Measurements from ENCODE around the gene LRP3. TPM values are rescaled to one million over a fixed set of nuclear protein-coding genes. Genes with fewer than 3 reads are reported as not detected.

The LRP3 gene
- total and polyA plus RNA-seq, 2 donors (not counting 1 experiment from before 2014, with no cell fraction given) = 4.0 to 24.4 TPM

DNA sequence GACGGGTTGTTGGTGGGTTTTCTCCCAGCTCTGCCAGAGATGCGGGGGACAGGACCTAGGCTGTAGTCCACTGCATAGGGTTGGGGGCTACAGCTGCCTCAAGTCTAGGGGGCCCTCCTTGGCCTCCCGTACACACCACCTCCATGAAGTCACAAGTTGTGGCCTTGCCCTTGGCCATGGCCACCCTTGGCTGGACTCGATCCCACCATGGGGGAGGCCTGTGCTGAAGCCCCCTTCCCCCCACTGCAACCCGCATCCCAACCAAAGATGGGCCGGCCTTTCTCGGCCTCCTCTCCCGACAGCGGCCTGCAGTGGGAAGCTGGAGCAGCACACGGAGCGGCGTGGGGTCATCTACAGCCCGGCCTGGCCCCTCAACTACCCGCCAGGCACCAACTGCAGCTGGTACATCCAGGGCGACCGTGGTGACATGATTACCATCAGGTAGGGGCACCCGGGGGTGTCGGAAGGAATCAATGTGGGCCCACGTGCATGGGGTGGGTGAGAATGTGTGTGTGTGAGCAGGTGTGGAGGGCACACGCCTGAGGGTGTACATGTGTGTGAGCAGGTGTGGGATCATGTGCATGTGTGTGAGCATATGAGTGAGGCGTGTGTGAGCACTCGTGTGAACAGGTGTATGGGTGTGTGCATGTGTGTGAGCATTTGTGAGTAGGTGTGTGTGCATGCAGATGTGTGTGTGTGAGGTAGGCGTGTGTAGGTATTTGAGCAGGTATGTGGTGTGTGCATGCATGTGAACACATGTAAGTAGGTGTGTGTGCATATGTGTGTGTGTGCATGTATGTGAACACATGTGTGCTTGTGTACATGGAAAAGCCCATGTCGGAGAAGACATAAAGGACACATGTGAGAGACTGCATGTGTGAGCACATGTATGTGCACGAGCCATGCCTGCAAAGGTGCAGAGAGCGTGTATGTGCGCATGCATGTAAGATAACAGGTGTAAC lies 8.7 kb downstream of the LRP3 start:
- Histone ChIP-seq H3K79me2 (ENCODE audit: control insufficient read depth, insufficient read depth, low read length) (no peaks in the 10 kb centered on the region), H3K36me3 (ENCODE audit: control insufficient read depth, insufficient read depth, low read length) (peaks cover 6% of the 10 kb centered on the region), H4K20me1 (ENCODE audit: control insufficient read depth, extremely low read depth, insufficient read depth, low read length) (no peaks in the 10 kb centered on the region), H3K27ac (ENCODE audit: insufficient read depth, low read length) (no peak overlapping the region), H3K4me2 (ENCODE audit: extremely low read depth, insufficient read depth, low read length) (no peak overlapping the region), H3K9ac (ENCODE audit: insufficient read depth, low read length) (no peak overlapping the region), H3K4me3 (replicated peaks in 1 of 4; ENCODE audit: control extremely low read depth in 1 of 4, insufficient read depth in 1 of 4, low read depth in 3 of 4, low read length in 4 of 4) (no peak overlapping the region), H2AFZ (ENCODE audit: low read length) (no peak overlapping the region), H3K4me1 (ENCODE audit: control insufficient read depth, extremely low read depth, insufficient read depth, low read length) (no peaks in the 10 kb centered on the region), H3K27me3 (ENCODE audit: control insufficient read depth, insufficient read depth, low read length) (no peaks in the 10 kb centered on the region), H3K9me3 (ENCODE audit: control insufficient read depth, insufficient read depth, low read depth, low read length) (no peaks in the 10 kb centered on the region)
- TF ChIP-seq CTCF (conservative IDR thresholded peaks at IDR 0.05 in 1 of 2, IDR thresholded peaks at IDR 0.05 in 1 of 2; ENCODE audit: low read depth in 1 of 2, low read length in 2 of 2) = no peak
- no peak for TF ChIP-seq EZH2 (IDR thresholded peaks at IDR 0.05; ENCODE audit: low read length, missing control alignments)
- no peak for DNase-seq (ENCODE audit: low read depth in 2 of 2)

DNA sequence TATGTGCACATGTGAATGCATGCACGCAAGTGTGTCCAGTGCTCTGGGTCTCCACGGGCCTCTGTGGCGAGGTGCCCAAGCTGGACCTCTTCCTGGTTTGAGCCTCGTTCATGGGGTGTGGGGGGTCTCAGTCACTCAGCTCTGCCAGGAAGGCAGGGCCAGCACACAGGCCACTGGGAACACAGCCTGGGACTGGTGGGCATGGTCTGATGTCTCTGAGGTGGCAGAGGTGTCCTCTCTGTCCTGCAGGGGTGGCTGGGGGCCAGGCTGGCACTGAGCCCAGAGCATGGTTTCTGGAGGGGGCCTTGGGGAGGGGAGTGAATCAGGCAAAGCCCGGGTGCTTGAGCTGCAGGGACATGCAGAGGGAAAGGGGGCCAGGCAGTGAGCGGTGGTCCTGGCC lies 9.4 kb downstream of the LRP3 start:
- TF ChIP-seq EZH2 (IDR thresholded peaks at IDR 0.05; ENCODE audit: low read length, missing control alignments) (no peak), CTCF (conservative IDR thresholded peaks at IDR 0.05 in 1 of 2, IDR thresholded peaks at IDR 0.05 in 1 of 2; ENCODE audit: low read depth in 1 of 2, low read length in 2 of 2) (no peak)
- no peak overlapping the region for H3K9ac ChIP-seq (ENCODE audit: insufficient read depth, low read length)
- H3K36me3 ChIP-seq (ENCODE audit: control insufficient read depth, insufficient read depth, low read length) = peaks cover 6% of the 10 kb centered on the region
- H3K4me1 ChIP-seq (ENCODE audit: control insufficient read depth, extremely low read depth, insufficient read depth, low read length) = no peaks in the 10 kb centered on the region
- no peaks in the 10 kb centered on the region for H3K9me3 ChIP-seq (ENCODE audit: control insufficient read depth, insufficient read depth, low read depth, low read length)
- no peaks in the 10 kb centered on the region for H3K79me2 ChIP-seq (ENCODE audit: control insufficient read depth, insufficient read depth, low read length)
- H3K27me3 ChIP-seq (ENCODE audit: control insufficient read depth, insufficient read depth, low read length) = no peaks in the 10 kb centered on the region
- H3K4me3 ChIP-seq (replicated peaks in 1 of 4; ENCODE audit: control extremely low read depth in 1 of 4, insufficient read depth in 1 of 4, low read depth in 3 of 4, low read length in 4 of 4) = no peak overlapping the region
- no peak overlapping the region for H2AFZ ChIP-seq (ENCODE audit: low read length)
- no peak overlapping the region for H3K4me2 ChIP-seq (ENCODE audit: extremely low read depth, insufficient read depth, low read length)
- no peak overlapping the region for H3K27ac ChIP-seq (ENCODE audit: insufficient read depth, low read length)
- H4K20me1 ChIP-seq (ENCODE audit: control insufficient read depth, extremely low read depth, insufficient read depth, low read length) = no peaks in the 10 kb centered on the region
- DNase-seq (ENCODE audit: low read depth in 2 of 2) = no peak

- peaks cover 6% of the 10 kb centered on the region for H3K36me3 ChIP-seq (ENCODE audit: control insufficient read depth, insufficient read depth, low read length)
- H4K20me1 ChIP-seq (ENCODE audit: control insufficient read depth, extremely low read depth, insufficient read depth, low read length) = no peaks in the 10 kb centered on the region
- no peaks in the 10 kb centered on the region for H3K9me3 ChIP-seq (ENCODE audit: control insufficient read depth, insufficient read depth, low read depth, low read length)
- H3K27me3 ChIP-seq (ENCODE audit: control insufficient read depth, insufficient read depth, low read length) = no peaks in the 10 kb centered on the region
- no peak overlapping the region for H3K4me3 ChIP-seq (replicated peaks in 1 of 4; ENCODE audit: control extremely low read depth in 1 of 4, insufficient read depth in 1 of 4, low read depth in 3 of 4, low read length in 4 of 4)
- H2AFZ ChIP-seq (ENCODE audit: low read length) = no peak overlapping the region
- no peaks in the 10 kb centered on the region for H3K79me2 ChIP-seq (ENCODE audit: control insufficient read depth, insufficient read depth, low read length)
- H3K4me2 ChIP-seq (ENCODE audit: extremely low read depth, insufficient read depth, low read length) = no peak overlapping the region
- DNase-seq (ENCODE audit: low read depth in 2 of 2) = no peak
- no peaks in the 10 kb centered on the region for H3K4me1 ChIP-seq (ENCODE audit: control insufficient read depth, extremely low read depth, insufficient read depth, low read length)
- TF ChIP-seq EZH2 (IDR thresholded peaks at IDR 0.05; ENCODE audit: low read length, missing control alignments) (no peak), CTCF (conservative IDR thresholded peaks at IDR 0.05 in 1 of 2, IDR thresholded peaks at IDR 0.05 in 1 of 2; ENCODE audit: low read depth in 1 of 2, low read length in 2 of 2) (no peak)
- no peak overlapping the region for H3K9ac ChIP-seq (ENCODE audit: insufficient read depth, low read length)
- no peak overlapping the region for H3K27ac ChIP-seq (ENCODE audit: insufficient read depth, low read length)
Observed at GRCh38 chr19:33204136-33204973, 10.2 kb downstream of the LRP3 start.

Data from fibroblast of lung (primary cell).